Measurements from ENCODE around the gene ASB2. TPM values are rescaled to one million over a fixed set of nuclear protein-coding genes. Genes with fewer than 3 reads are reported as not detected.

Gene ASB2, protein sequence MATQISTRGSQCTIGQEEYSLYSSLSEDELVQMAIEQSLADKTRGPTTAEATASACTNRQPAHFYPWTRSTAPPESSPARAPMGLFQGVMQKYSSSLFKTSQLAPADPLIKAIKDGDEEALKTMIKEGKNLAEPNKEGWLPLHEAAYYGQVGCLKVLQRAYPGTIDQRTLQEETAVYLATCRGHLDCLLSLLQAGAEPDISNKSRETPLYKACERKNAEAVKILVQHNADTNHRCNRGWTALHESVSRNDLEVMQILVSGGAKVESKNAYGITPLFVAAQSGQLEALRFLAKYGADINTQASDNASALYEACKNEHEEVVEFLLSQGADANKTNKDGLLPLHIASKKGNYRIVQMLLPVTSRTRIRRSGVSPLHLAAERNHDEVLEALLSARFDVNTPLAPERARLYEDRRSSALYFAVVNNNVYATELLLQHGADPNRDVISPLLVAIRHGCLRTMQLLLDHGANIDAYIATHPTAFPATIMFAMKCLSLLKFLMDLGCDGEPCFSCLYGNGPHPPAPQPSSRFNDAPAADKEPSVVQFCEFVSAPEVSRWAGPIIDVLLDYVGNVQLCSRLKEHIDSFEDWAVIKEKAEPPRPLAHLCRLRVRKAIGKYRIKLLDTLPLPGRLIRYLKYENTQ
- 0.51 and 0.99 TPM in 2 replicates for total RNA-seq
- 0.91 and 1.5 TPM in 2 replicates for polyA plus RNA-seq
- polyA plus RNA-seq (2012) = 0.31 and 0.50 TPM in 2 replicates
- not detected in 2 replicates for polyA minus RNA-seq (ENCODE audit: low replicate concordance)

DNA sequence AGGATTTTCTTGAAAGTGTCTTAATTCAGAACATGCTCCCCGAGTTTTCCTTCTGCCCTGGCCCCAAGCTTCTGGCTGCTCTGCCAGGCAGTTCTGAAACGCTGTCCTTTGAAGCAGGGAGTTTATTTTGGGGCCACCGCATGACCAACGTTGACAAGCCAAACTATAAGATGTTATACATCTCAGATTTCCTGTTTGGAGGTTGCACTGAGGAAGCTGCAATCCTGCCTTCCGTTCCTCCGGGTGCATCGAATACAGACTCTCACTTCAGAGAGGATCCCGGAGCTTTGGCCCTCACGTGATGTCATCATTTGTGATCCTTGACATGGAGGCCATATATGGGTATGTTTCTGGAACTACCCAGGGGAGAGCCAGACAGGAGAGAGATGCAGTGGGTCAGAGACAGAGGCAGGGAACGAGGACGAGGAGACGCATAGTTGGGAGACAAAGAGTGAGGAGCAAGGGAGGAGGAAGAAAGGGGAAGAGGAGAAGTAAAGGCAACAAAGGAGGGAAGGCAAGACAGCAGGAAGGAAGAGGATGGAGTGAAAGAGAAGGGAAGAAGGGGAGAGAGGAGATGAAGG lies at the start of gene ASB2:
TSS of gene ASB2 (minus strand) at position 94 of the 581 bp plus-strand sequence. CDS start 12,031 bp downstream, outside the sequence.
- Histone ChIP-seq H3K36me3 (ENCODE audit: control insufficient read depth, insufficient read depth, low read length) (no peaks in the 10 kb centered on the region), H4K20me1 (ENCODE audit: control insufficient read depth, extremely low read depth, insufficient read depth, low read length) (no peaks in the 10 kb centered on the region), H3K27ac (ENCODE audit: insufficient read depth, low read length) (no peak within 1 kb of the TSS), H3K4me1 (ENCODE audit: control insufficient read depth, extremely low read depth, insufficient read depth, low read length) (no peaks in the 10 kb centered on the region), H3K9ac (ENCODE audit: insufficient read depth, low read length) (no peak within 1 kb of the TSS), H3K9me3 (ENCODE audit: control insufficient read depth, insufficient read depth, low read depth, low read length) (no peaks in the 10 kb centered on the region), H3K4me3 (replicated peaks in 1 of 4; ENCODE audit: control extremely low read depth in 1 of 4, insufficient read depth in 1 of 4, low read depth in 3 of 4, low read length in 4 of 4) (peak within 1 kb of the TSS in 1 of 4 experiments; percentile 38), H3K79me2 (ENCODE audit: control insufficient read depth, insufficient read depth, low read length) (no peaks in the 10 kb centered on the region), H3K4me2 (ENCODE audit: extremely low read depth, insufficient read depth, low read length) (peak within 1 kb of the TSS; percentile 46), H3K27me3 (ENCODE audit: control insufficient read depth, insufficient read depth, low read length) (no peaks in the 10 kb centered on the region), H2AFZ (ENCODE audit: low read length) (peak within 1 kb of the TSS; percentile 6)
- TF ChIP-seq, protein P1, sequence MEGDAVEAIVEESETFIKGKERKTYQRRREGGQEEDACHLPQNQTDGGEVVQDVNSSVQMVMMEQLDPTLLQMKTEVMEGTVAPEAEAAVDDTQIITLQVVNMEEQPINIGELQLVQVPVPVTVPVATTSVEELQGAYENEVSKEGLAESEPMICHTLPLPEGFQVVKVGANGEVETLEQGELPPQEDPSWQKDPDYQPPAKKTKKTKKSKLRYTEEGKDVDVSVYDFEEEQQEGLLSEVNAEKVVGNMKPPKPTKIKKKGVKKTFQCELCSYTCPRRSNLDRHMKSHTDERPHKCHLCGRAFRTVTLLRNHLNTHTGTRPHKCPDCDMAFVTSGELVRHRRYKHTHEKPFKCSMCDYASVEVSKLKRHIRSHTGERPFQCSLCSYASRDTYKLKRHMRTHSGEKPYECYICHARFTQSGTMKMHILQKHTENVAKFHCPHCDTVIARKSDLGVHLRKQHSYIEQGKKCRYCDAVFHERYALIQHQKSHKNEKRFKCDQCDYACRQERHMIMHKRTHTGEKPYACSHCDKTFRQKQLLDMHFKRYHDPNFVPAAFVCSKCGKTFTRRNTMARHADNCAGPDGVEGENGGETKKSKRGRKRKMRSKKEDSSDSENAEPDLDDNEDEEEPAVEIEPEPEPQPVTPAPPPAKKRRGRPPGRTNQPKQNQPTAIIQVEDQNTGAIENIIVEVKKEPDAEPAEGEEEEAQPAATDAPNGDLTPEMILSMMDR (conservative IDR thresholded peaks at IDR 0.05 in 1 of 2, IDR thresholded peaks at IDR 0.05 in 1 of 2; ENCODE audit: low read depth in 1 of 2, low read length in 2 of 2) = no peak
- no peak for TF ChIP-seq EZH2 (IDR thresholded peaks at IDR 0.05; ENCODE audit: low read length, missing control alignments)
- peak in 1 of 2 donors; percentile 11 for DNase-seq (ENCODE audit: low read depth in 2 of 2)

DNA sequence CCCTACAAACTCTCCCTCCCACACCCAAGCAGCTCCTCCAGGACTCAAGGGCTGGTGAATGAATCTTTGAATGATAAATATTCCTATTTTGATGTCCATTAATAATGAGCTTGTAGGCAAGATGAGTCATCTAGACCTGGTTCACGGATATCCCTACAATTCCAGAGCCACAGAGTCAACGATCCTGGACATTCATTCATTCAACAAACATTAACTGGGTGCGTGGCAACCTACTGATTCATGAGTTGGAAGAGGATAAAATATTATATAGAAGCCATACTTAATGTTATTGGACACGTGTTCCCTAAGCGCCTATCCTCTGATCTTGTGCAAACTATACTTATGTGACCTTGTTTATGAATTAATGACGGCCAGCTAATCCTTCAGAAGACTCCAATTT lies 49.4 kb upstream of the ASB2 start:
- H2AFZ ChIP-seq (ENCODE audit: low read length) = peak overlapping the region; percentile 68
- no peak for TF ChIP-seq EZH2 (IDR thresholded peaks at IDR 0.05; ENCODE audit: low read length, missing control alignments)
- TF ChIP-seq, protein P1 (conservative IDR thresholded peaks at IDR 0.05 in 1 of 2, IDR thresholded peaks at IDR 0.05 in 1 of 2; ENCODE audit: low read depth in 1 of 2, low read length in 2 of 2) = no peak
- H3K4me3 ChIP-seq (replicated peaks in 1 of 4; ENCODE audit: control extremely low read depth in 1 of 4, insufficient read depth in 1 of 4, low read depth in 3 of 4, low read length in 4 of 4) = peak overlapping the region in 2 of 4 experiments; percentile 56 to 66
- no peak overlapping the region for H3K27ac ChIP-seq (ENCODE audit: insufficient read depth, low read length)
- H4K20me1 ChIP-seq (ENCODE audit: control insufficient read depth, extremely low read depth, insufficient read depth, low read length) = no peaks in the 10 kb centered on the region
- no peaks in the 10 kb centered on the region for H3K9me3 ChIP-seq (ENCODE audit: control insufficient read depth, insufficient read depth, low read depth, low read length)
- DNase-seq (ENCODE audit: low read depth in 2 of 2) = peak in 1 of 2 donors; percentile 56
- peak overlapping the region; percentile 35 for H3K4me2 ChIP-seq (ENCODE audit: extremely low read depth, insufficient read depth, low read length)
- H3K27me3 ChIP-seq (ENCODE audit: control insufficient read depth, insufficient read depth, low read length) = peaks cover 3% of the 10 kb centered on the region
- no peaks in the 10 kb centered on the region for H3K4me1 ChIP-seq (ENCODE audit: control insufficient read depth, extremely low read depth, insufficient read depth, low read length)
- no peaks in the 10 kb centered on the region for H3K36me3 ChIP-seq (ENCODE audit: control insufficient read depth, insufficient read depth, low read length)
- no peaks in the 10 kb centered on the region for H3K79me2 ChIP-seq (ENCODE audit: control insufficient read depth, insufficient read depth, low read length)
- H3K9ac ChIP-seq (ENCODE audit: insufficient read depth, low read length) = no peak overlapping the region

DNA sequence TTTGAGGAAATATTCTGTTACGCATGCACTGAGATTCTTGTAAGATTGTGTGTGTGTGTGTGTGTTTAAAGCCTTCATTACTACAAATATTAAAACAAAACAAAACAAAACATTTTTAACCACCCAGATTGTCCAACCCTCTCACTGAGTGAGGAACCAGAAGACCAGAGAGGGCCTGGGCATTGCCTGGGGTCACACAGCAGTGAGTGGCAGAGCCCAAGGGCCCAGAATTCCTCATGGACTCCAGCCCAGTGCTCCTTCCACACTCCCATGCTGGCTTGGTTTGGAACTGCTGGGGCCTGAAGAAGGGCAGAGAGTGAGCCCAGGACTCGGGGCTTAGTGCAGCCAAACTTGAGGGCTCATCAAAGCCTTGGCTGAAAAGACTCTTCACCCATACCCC lies 48.2 kb upstream of the ASB2 start:
- TF ChIP-seq, protein P1 (conservative IDR thresholded peaks at IDR 0.05 in 1 of 2, IDR thresholded peaks at IDR 0.05 in 1 of 2; ENCODE audit: low read depth in 1 of 2, low read length in 2 of 2) = no peak
- peaks cover 3% of the 10 kb centered on the region for H3K27me3 ChIP-seq (ENCODE audit: control insufficient read depth, insufficient read depth, low read length)
- no peak overlapping the region for H2AFZ ChIP-seq (ENCODE audit: low read length)
- no peaks in the 10 kb centered on the region for H3K36me3 ChIP-seq (ENCODE audit: control insufficient read depth, insufficient read depth, low read length)
- DNase-seq (ENCODE audit: low read depth in 2 of 2) = no peak
- H3K9me3 ChIP-seq (ENCODE audit: control insufficient read depth, insufficient read depth, low read depth, low read length) = no peaks in the 10 kb centered on the region
- no peak overlapping the region for H3K27ac ChIP-seq (ENCODE audit: insufficient read depth, low read length)
- no peaks in the 10 kb centered on the region for H4K20me1 ChIP-seq (ENCODE audit: control insufficient read depth, extremely low read depth, insufficient read depth, low read length)
- H3K4me3 ChIP-seq (replicated peaks in 1 of 4; ENCODE audit: control extremely low read depth in 1 of 4, insufficient read depth in 1 of 4, low read depth in 3 of 4, low read length in 4 of 4) = no peak overlapping the region
- no peaks in the 10 kb centered on the region for H3K79me2 ChIP-seq (ENCODE audit: control insufficient read depth, insufficient read depth, low read length)
- no peaks in the 10 kb centered on the region for H3K4me1 ChIP-seq (ENCODE audit: control insufficient read depth, extremely low read depth, insufficient read depth, low read length)
- no peak overlapping the region for H3K9ac ChIP-seq (ENCODE audit: insufficient read depth, low read length)
- H3K4me2 ChIP-seq (ENCODE audit: extremely low read depth, insufficient read depth, low read length) = no peak overlapping the region
